GM19240 (cell line): Measurements from ENCODE around the gene PGM2L1.
"Not testable (repeated sequence)": the region's sequence is repeated elsewhere in the genome, so short reads cannot be mapped to it uniquely, and the experiment has no call there.

Experiments
- DNase-seq: peaks from one replicate; pipeline ENCODE4 v3.0.0; 2011; ENCODE audit warnings: low spot score; ENCODE audit not compliant: insufficient read length

The PGM2L1 gene

DNA sequence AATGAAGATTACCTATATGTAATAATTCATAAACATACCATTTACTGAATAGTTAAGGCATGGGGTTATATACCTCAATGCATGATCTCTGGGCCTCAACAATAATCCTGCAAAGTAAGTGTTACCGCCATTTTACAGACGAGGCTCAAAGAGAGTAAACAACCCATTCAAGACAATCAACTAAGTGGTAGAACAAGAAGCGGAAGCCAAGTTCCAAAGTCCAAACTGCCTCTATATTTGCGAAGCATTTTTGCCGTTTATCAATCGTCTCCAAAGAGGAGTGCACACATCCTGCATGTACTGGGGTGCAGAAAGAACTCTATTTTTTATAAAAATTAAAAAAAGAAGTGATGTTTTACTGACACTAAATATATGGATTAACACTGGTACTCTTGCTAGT, 59.3 kb downstream of the PGM2L1 start:
- no peak for DNase-seq

DNA sequence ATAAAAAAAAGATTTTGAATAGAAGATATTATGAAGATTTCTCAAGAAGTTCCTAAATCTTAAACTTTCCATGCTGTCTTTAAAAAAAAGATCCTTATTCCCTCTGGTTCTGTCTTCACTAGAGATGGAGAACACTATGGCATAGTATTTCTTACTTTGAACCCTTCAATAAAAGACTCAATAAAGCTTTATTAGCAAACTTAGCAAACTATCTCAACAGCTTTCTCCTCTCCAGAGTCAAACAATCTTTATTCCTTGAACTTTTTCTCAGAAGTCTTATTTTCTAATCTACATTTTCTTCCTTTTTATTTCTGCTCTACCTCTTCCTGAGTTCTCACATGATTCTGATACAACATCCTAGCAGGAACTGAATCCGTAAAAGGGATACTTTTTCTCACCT, 65.0 kb downstream of the PGM2L1 start:
- no peak for DNase-seq

DNA sequence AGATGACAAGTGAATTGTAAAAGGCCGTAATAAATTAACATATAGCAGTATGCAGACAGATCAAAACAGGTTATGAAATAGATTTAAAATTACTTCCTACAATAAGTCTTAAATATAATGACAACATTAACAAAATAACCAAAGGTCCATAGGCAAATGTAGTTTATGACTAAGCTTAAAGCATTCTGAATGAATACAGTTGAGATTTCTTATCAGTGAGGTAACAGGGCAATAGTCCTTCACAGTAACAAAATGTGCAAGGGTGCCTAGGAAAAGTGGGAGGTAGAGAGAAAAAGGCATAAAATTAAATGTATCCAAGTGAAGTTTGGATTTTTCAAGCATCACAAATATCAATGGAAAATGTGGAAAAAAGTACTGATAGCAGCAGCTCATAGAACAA, 65.9 kb downstream of the PGM2L1 start:
- no peak for DNase-seq

DNA sequence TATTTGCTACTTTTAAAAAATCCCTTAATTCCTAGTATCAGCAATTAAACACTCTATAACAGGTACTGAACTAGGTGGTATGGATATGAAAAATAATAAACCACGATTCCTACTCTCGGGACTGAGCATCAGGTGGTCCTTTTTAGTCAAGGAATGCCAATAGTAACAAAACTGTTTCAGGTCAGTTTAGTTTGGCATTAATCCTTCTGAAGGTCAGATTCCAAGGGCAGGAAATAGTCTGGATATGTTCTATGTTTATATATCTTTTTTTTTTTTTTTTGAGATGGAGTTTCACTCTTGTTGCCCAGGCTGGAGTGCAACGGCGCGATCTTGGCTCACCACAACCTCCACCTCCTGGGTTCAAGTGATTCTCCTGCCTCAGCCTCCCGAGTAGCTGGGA, 67.2 kb downstream of the PGM2L1 start:
- not testable (repeated sequence) for DNase-seq

DNA sequence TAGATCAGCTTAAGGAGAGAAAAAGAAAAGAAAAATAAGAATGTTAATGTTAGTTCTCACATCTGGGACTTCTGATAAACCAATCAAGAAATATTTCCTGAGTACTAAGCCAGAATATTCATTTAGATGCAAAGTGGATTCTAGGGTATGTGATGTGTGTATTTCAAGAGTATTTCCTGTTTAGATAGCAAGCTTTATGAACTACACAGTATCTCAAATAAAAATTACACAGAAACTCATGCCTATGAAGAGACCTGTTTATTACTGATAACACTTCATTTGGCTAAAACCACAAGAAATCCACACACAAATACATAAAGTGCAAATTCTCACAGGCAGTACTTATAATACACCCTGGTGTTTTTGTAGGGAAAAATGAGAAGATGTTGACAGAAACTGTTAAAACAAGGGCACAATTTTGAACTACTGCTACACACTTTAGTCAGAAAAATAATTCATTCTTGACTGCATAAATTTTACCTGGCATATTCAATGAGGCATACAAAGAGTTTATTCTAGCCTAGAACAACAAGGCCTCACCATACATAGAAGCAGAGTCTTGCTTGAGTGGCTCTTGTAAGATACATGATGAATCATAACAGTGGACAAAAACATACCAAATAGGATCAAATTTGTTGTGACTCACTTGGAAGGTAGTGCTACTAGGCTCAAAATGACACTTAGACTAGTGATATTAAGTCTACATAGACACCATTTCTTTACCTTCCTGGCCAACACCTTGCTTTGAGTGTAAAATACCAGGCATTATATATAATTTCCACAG, 68.0 kb downstream of the PGM2L1 start:
- no peak for DNase-seq

DNA sequence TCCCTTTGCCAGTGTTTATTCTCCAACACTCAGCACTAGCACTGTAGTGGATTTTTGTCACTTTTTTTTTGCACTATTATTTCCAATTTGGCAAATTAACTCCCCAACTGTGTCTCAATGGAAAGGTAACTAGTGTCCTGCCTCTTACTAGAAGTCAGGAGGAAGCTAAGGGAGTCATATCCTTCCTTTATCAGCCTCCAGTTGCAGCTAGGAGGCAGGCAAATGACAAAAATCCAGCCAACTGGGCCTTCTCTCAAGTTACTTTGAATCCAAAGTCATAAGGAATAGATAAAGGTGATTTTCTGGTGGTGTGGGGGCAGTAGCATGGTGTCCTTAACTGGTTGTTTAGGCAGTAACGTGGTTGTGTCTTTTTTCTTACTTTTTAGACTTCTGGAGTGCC, 71.2 kb downstream of the PGM2L1 start:
- DNase-seq, result no peak

DNA sequence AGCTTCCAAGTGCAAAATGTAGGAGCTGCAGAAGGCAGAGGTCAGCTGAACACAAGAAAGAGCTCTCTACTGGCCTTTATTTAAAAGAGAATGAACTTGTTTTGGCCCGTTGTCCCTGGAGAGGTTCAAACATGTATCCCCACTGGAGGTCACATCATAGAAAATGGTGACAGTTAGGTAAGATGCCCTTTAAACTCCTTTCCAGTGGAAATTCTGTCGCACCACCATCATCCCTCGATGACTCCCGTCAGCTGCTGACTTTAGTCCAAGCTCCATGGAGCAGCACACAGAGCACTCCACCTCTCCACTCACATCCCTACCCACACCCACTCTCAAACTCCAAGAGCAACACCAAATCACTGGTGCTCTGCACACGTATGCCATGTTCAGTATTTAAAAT, 71.6 kb downstream of the PGM2L1 start:
- DNase-seq, result no peak

DNA sequence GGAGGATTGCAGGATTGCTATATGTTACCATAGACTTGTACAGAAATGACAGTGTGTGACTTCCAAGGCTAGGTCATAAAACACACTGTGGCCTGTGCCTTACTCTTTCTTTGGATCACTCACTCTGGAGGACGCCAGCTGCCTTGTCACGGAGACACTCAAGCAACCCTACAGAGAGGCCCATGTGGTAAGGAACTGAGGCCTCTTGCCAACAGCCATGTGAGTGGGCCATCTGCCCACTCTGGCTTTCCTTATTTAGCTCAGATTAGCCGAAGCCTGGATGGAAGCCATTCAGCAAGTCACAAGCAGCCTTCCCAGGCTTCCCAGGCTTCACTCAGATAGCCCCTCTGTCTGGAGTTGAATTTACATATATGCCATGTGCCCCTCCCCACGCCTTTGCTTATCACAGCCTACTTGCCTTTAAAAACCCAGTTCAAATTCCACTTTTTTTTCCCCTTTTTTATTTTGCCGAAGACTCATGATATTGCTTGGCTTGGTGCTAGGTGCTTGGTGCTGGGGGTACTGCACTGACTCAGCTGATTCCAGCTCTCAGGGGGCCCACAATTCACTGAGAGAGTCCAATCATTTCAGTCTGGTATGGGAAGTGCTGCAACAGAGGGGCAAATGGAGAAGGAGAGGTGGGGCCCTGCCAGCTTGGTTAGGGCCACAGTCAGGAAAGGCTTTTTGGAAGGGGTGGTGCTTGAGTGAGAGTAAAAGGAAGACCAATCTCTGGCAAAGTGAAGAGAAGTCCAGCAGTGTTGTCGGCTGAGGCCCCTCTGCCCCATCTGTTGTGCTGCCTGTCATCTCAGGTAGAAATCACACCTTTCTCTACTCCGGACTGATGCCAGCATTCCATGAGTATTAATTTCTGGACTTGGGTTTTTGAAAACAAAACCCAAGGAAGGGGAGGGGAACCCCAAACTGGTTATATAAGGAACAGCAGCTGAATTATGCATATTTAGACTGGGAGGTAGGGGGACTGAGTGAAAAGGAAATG, 72.3 kb downstream of the PGM2L1 start:
- no peak for DNase-seq

DNA sequence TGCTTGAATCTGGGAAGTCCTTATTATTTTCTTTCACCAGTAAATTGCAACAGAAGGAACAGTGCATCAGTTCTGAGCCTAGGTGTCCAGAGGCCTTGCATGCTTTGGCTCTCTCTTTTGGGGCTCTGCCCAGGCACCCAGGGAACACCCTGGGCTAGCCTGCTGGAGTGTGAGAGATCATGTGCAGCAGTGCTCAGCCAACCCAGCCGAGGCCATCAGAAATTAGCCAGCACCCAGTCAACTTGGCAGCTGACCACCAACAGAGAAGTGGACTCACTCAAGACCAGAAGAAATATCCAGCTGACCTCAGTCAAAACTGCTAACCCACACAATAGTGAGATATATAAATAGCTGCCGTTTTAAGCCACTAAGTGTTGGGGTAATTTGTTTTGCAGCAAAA, 75.6 kb downstream of the PGM2L1 start:
- no peak for DNase-seq

DNA sequence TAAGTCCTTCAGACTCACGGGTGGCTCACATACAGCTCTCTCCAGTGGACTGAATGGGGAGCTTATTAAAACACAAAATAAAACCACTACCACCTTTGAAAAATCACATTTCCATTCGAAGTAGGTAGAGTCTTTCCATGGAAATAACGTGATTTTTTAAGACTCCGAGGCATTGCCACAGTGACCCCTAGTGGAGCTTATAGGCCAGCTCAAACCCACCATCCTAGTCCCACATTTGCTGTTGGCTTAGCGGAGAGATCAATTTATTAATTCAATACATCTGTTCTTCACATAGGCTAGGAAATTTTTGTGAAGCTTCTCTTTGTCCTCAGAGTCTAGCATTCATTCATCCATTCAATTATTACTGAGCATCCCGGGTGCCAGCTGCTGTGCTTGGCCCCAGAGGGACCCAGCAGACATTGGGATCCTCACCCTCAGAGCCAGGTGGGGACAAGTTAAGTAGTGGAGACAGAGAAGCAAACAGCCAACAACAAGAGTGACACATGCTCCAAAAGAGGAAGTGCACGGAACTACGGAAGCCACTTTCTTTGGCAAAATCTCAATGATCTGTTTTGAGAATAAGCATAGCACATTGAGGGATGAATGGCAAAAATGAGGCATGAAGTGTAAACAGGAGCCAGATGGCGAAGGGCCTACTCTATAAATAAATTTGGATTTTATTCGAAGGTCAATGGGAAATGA, 76.6 kb downstream of the PGM2L1 start:
- DNase-seq, result no peak

DNA sequence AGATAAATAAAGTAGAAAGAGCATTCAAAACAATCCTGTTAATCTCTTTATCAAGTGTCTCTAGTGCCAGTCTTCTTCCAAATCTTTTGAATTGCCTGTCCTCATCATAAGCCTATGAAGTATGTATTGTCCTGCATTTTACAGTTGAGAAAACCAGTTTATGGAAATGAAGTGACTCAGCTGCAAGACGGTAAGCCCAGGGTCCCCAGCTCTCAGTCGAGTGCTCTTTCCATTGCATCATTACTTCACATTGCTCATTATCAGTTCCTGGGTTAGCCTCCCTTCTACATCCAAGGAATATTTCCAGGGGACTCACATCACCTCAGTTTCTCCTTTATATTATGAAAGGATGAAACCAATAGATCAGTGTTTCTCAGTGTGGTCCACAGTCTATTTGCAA, 77.7 kb downstream of the PGM2L1 start:
- no peak for DNase-seq

DNA sequence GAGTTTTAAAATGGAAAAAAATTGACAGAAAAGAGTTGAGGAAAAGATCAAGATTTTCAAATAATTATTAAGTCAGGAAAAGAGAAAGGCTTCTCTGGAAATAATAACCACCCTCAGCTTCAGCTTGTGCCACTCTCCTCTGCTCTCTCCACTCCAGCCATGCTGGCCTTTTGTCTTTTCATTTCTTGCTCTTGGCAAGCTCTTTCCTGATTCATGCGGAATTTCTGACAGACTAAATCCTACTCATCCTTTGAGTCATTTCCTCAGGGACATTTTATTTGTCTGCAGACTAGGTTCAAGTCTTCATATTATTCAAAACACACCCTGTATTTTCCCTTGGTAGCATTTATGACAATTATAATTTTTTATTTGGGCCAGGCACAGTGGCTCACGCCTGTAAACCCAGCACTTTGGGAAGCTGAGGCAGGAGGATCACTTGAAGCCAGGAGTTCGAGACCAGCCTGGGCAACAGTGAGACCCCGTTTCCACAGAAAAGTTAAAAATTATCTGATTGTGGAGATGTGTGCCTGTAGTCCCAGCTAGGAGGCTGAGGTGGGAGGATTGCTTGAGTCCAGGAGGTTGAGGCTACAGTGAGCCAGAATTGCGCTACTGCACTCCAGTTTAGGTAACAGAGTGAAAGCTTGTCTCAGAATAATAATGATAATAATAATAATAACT, 79.0 kb downstream of the PGM2L1 start:
- no peak for DNase-seq

DNA sequence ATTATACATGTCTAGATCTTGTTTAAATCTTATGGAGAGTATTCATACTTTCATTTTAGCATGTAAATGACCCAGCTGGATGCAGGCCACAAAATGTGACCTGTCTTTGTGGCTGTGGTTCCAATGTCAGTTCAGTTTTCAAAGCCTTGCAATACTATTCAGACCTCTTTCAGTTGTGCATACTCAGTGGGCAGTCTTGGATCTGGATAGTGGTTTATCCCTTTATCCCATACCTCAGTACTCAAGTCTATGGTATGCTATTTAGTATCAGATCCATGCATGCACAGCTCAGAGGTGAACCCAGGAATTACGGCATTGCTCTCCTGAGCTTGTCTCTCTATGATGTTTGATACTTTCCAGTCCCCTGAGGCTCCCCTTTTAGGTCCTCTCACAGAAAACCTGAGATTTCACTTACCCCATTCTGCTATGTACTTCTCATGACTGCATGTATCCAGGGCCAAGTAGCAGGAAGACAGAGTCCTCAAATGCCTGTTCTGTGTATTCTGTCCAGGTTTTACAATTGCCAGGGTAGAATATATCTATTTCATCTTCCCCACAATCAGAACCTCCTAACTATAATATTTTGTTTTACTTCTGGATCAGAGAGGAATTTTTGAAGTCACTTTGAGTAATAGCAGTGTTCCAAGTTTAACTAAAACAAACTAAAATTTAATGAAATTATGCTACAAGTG, 79.8 kb downstream of the PGM2L1 start:
- no peak for DNase-seq

DNA sequence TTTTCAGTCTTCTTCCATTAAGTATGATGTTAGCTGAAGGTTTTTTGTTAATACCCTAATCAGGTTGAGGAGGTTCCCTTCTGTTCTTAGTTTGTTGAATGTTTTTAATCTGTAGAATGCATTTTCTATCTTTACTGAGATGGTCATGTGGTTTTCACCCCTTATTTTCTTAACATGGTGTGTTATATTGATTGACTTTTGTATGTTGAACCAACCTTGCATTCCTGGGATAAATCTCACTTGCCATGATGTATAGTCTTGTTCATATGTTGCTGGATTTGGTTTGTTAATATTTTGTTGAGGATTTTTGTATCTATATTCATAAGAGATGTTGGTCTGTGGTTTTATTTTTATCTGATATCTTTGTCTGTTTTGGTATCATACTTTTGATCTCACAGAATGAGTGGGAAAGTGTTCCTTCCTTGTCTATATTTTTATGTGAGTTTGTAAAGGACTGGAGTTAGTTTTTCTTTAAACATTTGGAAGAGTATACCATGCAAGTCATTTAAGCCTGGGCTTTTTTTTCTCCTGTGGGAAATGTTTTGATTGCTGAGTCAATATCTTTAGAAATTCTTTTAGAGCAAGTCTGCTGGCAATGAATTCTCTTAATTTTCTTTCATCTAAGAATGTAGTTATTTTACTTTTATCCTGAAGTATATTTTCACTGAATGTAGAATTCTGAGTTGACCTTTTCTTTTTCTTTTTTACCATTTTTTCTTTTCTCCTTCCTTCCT, 81.3 kb downstream of the PGM2L1 start:
- no peak for DNase-seq

DNA sequence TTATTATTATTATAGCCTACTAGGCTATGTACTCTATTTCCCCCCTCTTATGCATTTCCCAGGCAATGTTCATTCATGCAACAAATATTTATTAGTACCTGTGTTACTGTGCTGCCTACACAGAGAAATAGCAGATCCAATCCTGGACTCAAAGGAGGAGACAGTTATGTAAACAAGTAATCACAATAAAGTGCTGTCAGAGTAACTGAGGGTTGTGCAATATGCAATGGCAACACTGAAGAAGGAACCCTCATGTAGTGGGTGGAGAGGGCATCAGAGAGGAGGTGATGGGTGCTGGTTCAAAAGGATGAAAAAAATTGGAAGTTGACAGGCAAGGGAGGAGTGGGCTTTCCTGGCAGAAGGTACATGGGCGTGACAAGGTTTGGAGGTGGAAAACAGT, 85.9 kb downstream of the PGM2L1 start:
- DNase-seq, result no peak

DNA sequence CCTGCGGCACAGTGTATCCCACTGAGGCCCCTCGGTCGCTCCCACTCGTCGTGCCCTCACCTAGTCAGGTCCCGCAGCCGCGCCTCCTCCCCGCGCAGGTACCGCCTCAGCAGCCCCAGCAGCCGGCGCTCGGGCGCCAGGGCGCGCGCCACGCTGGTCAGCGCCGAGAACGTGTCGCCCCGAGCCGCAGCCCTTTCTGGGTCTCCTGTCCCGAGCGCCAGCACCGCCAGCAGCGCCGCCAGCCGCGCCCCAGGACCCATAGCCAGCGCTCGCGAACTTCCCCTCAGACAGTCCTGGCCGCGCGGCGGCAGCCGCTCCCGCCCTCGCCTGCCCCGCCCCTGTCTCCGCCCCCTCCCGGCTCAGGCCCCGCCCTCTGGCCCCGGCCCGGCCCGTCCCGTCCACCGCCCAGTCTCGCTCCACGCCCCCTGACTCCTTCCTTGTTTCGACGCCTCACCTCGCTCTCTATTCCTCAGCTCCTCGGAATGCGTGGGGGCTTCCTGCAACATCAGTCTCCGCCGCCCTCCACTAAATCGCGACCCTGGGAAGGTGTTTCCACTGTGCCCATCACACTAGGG, 86.8 kb downstream of the PGM2L1 start, which contains the start of gene P4HA3:
Gene P4HA3, minus strand, starts transcription at position 289 of the 575 bp plus-strand sequence. Its CDS starts 29 bp downstream, at position 260.
- DNase-seq, result no peak

DNA sequence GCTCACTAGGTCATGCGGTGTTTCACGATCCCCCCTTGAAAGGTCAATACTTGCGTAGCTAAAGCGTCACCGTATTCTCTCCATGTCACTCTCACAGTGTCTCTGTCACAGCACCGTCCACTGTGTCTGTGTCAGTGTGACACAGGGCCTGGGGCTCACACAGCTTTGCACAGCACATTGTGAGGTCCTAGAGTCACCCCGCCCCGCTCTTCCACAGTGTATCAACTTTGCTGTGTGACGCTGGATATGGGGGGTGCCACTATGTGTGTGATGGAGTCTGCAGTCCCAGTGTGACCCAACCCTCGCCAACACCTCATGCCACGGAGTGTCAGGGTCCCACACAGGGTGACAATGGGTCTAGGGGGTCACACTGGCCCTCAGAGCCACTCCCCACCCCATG, 87.4 kb downstream of the PGM2L1 start:
- no peak for DNase-seq

DNA sequence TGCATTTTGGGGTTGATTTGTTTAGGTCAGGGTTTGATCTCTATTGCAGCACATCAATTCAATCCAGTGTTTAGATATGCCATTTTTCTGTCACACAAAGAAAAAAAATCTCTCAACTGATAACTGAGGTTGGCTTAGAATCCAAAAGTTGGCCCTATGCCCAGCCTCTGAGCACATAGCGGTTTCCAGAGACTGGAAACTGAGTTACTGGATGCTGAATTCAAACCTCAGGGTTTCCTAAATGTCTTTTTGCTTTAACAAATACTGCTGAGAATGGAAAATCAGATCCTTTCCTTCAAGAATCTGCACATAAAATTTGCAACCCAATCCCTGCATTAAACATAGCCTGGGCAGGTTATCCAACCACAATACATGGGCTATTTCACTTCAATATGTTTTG, 90.8 kb downstream of the PGM2L1 start:
- DNase-seq, result no peak

DNA sequence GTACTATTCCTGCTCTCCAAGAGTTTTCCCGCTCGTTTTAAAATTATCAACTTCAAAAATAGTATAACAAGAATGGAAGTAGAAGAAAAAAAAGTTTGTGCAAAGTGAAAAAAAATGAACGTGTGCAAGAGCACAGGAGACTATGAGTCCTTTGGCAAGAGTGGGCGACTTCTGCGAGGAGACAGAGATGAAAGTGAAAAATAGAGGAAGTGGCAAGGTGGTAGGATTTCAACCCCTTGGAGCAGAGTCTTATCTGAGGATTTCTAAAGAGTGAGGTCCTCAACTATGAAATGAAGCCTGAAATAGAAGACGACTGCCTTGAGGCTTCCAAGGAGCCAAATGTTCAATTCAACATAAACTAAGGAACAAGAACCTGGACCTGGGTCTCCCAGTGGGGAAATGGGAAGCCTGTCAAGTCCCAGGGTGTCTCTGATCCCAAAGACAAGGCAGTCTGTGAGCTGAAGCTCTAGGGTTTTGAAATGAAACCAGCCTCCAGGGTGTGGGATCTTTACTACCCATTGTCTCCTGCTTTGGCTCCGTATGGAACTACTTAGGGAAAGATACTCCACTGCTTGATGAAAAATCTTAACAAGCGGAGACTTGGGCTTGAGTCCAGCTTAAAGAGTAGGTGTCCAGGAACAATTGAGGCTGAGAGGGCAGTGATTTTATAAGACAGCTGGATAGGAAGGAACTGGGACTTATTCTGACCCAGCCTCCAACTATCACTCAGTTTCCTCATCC, 91.6 kb downstream of the PGM2L1 start:
- DNase-seq, result no peak
